Chondrocyte (in vitro differentiated cells): Measurements from ENCODE around the gene CPB1. TPM values are rescaled to one million over a fixed set of nuclear protein-coding genes. Genes with fewer than 3 reads are reported as not detected.
"Not testable (repeated sequence)": the region's sequence is repeated elsewhere in the genome, so short reads cannot be mapped to it uniquely, and the experiment has no call there.

Source experiments
- DNase-seq: peaks from one replicate; pipeline ENCODE4 v3.0.0; 2021; ENCODE audit warnings: mixed read lengths, low spot score
- H3K27ac Mint-ChIP-seq: one replicate; pipeline ENCODE4 v1.8.0; 2021; ENCODE audit warnings: mild to moderate bottlenecking, moderate library complexity, mixed read lengths; ENCODE audit not compliant: unreplicated experiment
- H3K27me3 Mint-ChIP-seq: 2 replicates; pipeline ENCODE4 v1.8.0; 2021; ENCODE audit warnings: low read depth, mixed read lengths
- H3K36me3 Mint-ChIP-seq: 2 replicates; pipeline ENCODE4 v1.8.0; 2021; ENCODE audit warnings: low read depth, mixed read lengths
- H3K4me1 Mint-ChIP-seq: 2 replicates; pipeline ENCODE4 v1.8.0; 2021; ENCODE audit warnings: low read depth, mild to moderate bottlenecking, mixed read lengths
- H3K4me3 Mint-ChIP-seq: one replicate; pipeline ENCODE4 v1.8.0; 2021; ENCODE audit warnings: mild to moderate bottlenecking, moderate library complexity, mixed read lengths; ENCODE audit not compliant: unreplicated experiment
- H3K9me3 Mint-ChIP-seq: 2 replicates; pipeline ENCODE4 v1.8.0; 2021; ENCODE audit warnings: low read depth, mixed read lengths
- CTCF ChIP-seq: fragments of 200-600 bp; sonication (generic); IDR thresholded peaks from 2 replicates; pipeline ENCODE4 v1.5.0; 2021; ENCODE audit warnings: antibody characterized with exemption, mild to moderate bottlenecking, moderate library complexity
- long read RNA-seq: library from polyadenylated mRNA; stranded (forward); transcript quantifications from one replicate; pipeline ENCODE4 v2.0.0, GENCODE V29; 2021
- total RNA-seq: library from RNA; stranded (reverse); gene quantifications from 3 replicates; pipeline ENCODE4 v1.2.1, GENCODE V29; 2021

The CPB1 gene
- not detected in 3 replicates for total RNA-seq
- long read RNA-seq = 0 reads

- Mint-ChIP-seq H3K27ac (no peak within 1 kb of the TSS), H3K4me1 (no peaks in the 10 kb centered on the region), H3K36me3 (no peaks in the 10 kb centered on the region), H3K4me3 (no peak within 1 kb of the TSS), H3K9me3 (peaks cover 2% of the 10 kb centered on the region), H3K27me3 (no peaks in the 10 kb centered on the region)
- no peak for DNase-seq
- TF ChIP-seq CTCF = no peak
These were observed at the start of gene CPB1 for GRCh38 chr3:148827585-148827984. Gene CPB1, plus strand, starts transcription at chr3:148827811. Its CDS starts 13 bp downstream, at chr3:148827824.

- Mint-ChIP-seq H3K27me3 (no peaks in the 10 kb centered on the region), H3K27ac (no peak overlapping the region), H3K4me1 (no peaks in the 10 kb centered on the region), H3K4me3 (no peak overlapping the region), H3K36me3 (no peaks in the 10 kb centered on the region), H3K9me3 (peaks cover 5% of the 10 kb centered on the region)
- TF ChIP-seq CTCF = no peak
- no peak for DNase-seq
These were observed 48.7 kb upstream of the CPB1 start for GRCh38 chr3:148778926-148779325.

GRCh38 chr3:148785026-148785425 lies 42.6 kb upstream of the CPB1 start:
- not testable (repeated sequence) for H3K4me3 Mint-ChIP-seq

GRCh38 chr3:148786159-148786558 lies 41.5 kb upstream of the CPB1 start:
- H3K27me3 Mint-ChIP-seq, H3K27ac Mint-ChIP-seq, H3K36me3 Mint-ChIP-seq, DNase-seq, H3K9me3 Mint-ChIP-seq, H3K4me3 Mint-ChIP-seq: not testable (repeated sequence)
- H3K4me1 Mint-ChIP-seq = peaks cover 25% of the 10 kb centered on the region

More at GRCh38 chr3:148785026-148785425, 42.6 kb upstream of the CPB1 start:
- not testable (repeated sequence) for H3K27me3 Mint-ChIP-seq, DNase-seq, H3K27ac Mint-ChIP-seq, H3K36me3 Mint-ChIP-seq, H3K9me3 Mint-ChIP-seq
- peaks cover 25% of the 10 kb centered on the region for H3K4me1 Mint-ChIP-seq

GRCh38 chr3:148789146-148789545 lies 38.5 kb upstream of the CPB1 start:
- no peak for DNase-seq
- TF ChIP-seq CTCF = no peak
- H3K4me1 Mint-ChIP-seq = peaks cover 27% of the 10 kb centered on the region
- no peak overlapping the region for H3K27ac Mint-ChIP-seq
- no peaks in the 10 kb centered on the region for H3K27me3 Mint-ChIP-seq
- peaks cover 6% of the 10 kb centered on the region for H3K9me3 Mint-ChIP-seq
- no peak overlapping the region for H3K4me3 Mint-ChIP-seq
- peaks cover 3% of the 10 kb centered on the region for H3K36me3 Mint-ChIP-seq

- Mint-ChIP-seq H3K4me1 (peaks cover 29% of the 10 kb centered on the region), H3K36me3 (peaks cover 2% of the 10 kb centered on the region), H3K27me3 (no peaks in the 10 kb centered on the region), H3K9me3 (peaks cover 4% of the 10 kb centered on the region), H3K4me3 (no peak overlapping the region), H3K27ac (no peak overlapping the region)
- DNase-seq = no peak
- no peak for TF ChIP-seq CTCF
These were observed 37.7 kb upstream of the CPB1 start for GRCh38 chr3:148789906-148790305.
